ENCODE results near the gene BANP.
"Not testable (repeated sequence)": the region's sequence is repeated elsewhere in the genome, so short reads cannot be mapped to it uniquely, and the experiment has no call there.

BANP gene

DNA sequence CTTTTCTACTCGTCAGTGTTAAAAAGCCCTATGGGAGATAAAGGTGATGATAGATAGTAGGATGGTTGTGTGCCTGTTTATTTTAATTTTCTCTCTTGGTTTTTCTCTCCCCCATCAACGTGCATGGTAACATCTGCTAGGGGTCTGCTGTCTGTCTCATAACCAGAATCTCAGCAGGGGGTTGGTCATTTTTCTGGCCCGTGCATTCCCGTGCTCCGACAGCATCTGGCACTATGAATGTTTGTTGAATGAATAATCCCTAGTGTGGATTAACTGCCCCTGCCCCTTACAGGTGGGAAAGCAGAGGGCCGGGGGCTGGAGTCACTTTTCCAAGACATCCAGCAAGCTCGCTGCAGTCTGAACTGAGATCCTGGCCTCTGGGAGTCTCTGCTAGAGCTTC is 21.2 kb upstream of the BANP start:
- no peak for DNase-seq

DNA sequence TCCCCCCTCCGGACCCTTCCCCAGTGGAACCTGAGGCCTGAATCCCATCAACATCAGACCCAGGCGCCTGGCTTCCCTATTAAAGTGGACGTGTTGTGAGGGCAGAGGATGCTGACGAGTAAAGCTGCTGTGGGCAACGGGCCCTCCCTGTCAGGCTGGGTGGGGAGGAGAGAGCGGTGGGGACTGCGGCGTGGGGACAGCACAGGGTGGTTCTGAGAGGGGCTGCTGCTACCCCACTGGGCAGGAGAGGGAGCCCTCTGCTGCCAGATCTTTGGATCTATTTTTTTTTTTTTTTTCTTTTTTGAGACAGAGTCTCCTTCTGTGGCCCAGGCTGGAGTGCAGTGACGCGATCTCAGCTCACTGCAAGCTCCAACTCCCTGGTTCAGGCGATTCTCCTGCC is 20.8 kb upstream of the BANP start:
- no peak for DNase-seq

DNA sequence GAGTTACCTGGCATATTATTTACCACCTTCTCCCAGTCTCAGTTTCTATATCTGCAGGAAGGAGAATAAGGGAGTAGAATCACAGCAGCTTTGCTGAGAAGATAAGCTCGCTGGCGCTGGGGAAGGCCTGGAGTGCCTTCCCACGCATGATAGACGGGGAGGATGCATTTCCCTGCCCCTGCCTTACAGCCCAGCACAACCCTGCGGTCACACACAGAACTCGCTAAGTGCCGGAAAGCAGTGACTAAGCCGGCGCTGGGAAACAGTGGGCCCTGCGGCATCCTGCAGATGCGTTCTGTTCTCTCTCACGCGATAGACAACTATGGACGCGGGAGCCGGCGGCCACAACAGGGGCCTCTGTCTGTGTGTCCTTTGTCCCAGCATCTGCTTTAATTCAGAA is 19.7 kb upstream of the BANP start:
- DNase-seq, result no peak

DNA sequence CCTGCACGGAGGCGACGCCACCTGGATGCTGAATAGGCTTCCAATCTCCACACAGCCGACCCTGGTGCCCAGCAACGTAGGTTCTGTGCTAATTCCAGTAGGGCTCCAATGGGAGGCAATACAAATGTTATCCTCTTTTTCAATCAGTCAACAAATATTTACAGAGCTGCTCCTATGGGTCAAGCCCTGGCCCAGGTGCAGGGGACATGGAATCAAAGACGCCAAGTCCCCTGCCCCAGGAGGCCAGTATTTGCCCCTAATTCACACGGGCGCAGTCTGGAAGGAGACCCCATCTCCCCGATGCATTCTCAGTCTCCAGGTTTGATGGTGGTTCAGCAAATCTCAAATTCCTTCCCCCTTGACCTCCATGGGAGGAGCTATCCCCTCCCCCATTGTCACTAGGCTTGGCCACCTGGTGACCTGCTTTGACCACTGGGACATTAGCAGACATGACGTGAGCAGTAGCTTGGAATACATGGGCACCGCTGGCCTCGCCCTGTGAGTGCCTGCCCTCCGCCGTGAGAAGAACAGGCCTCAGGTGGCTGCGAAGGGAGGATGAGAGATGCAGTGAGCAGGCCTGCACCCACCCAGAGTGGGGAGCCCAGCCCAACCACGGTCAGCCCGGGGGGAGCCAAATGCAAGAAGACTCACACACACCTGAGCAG is 18.6 kb upstream of the BANP start:
- DNase-seq, result not testable (repeated sequence)

DNA sequence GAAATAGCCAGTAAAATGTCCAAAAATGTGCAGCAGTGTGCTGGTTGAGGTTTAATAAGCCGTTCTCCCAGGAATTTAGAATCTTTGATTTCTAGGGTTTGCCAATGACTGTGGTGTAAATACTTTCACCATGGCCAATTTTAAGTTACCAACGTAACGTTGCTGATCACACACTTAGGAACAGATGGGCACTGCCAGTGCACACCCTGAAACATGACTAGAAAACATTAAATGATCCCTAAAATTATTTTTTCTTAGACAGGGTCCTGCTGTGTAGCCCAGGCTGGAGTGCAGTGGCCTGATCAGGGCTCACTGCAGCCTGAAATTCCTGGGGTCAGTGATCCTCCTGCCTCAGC is 18.1 kb upstream of the BANP start:
- DNase-seq, result no peak

DNA sequence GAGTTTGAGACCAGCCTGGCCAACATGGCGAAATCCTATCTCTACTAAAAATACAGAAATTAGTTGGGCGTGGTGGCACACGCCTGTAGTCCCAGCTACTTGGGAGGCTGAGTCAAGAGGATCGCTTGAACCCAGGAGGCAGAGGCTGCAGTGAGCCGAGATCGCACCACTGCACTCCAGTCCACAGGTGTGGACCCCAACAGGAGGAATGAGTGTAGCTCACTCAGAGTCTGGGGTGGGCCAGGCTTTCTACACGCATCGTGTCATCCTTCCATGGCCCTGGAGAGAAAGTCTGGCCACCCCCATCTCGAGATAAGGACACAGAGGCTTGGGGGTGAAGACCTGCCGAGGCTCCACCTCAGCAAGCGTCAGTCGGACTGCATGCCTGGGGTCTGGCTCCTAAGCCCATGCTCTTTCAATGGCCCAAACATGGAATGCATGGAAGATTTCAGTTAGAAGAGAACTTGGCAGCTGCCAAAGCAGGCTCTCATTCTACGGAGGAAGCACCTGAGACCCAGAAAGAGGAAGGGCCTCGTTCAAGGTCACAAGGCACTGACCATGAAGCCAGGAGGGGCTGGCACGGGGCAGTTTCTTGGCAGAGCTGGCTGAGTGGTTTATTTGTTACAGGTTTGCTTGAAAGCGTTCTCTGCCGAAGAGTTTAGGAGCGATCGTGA is 16.3 kb upstream of the BANP start:
- DNase-seq, result not testable (repeated sequence)

DNA sequence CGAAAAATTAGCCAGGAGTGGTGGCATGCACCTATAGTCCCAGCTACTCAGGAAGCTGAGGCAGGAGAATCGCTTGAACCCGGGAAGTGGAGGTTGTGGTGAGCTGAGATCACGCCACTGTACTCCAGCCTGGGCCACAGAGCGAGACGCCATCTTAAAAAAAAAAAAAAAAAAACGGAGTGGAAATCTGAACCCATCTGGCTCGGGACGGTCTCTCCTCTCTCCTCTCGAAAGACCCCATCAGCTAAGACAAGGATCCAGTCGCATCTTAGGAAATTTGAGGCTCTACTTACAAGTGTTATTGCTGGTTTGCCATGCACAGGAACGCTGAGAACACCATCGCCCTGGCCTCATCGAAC is 15.2 kb upstream of the BANP start:
- not testable (repeated sequence) for DNase-seq

DNA sequence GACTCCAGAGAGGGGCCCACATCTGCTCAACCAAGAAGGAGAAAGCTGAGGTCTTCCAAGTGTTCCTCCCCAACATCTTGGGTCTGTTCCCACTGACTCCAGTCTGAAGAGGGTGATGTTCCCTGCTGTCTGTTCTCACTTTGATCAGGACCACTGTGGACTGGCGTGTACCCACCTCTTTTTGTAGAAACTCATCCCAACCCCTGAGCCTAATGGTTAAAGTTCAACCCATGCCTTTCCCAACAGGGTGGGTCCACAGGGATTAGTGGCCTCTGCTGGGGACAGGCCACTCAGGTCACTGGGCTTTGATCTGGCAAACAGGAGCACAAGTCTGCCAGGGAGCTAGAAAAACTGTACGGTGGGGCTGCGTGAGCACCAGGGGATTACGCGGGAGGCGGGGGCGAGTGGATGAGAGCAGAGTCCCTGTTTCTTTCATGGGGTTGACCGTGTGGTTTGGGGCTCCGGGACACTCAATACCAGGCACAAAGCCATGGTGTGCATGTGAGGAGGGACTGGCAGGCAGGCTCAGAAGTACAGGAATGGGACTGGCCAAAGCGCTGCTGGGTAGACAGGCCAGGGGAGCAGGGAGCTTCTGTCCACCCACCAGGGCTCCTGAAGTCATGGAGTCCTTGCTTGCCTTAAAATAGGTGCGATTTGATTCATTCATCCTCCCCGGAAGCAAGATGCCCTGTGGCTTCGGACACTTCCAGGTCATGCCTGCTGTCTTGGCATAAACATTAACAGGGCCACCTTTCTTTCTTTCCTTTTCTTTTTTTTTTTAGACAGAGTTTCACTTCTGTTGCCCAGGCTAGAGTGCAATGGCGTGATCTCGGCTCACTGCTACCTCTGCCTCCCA is 14.6 kb upstream of the BANP start, which contains the start of gene CA5A:
CA5A (minus strand) TSS at position 155 of the 856 bp plus-strand sequence; CDS start at position 76, 79 bp downstream.
- DNase-seq, result no peak

DNA sequence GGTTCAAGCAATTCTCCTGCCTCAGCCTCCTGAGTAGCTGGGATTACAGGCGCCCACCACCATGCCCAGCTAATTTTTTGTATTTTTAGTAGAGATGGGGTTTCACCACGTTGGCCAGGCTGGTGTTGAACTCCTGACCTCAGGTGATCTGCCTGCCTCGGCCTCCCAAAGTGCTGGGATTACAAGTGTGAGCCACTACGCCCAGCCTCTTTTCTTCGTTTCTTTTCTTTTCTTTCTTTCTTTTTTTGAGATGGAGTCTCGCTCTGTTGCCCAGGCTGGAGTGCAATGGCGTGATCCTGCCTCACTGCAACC is 14.0 kb upstream of the BANP start:
- not testable (repeated sequence) for DNase-seq

DNA sequence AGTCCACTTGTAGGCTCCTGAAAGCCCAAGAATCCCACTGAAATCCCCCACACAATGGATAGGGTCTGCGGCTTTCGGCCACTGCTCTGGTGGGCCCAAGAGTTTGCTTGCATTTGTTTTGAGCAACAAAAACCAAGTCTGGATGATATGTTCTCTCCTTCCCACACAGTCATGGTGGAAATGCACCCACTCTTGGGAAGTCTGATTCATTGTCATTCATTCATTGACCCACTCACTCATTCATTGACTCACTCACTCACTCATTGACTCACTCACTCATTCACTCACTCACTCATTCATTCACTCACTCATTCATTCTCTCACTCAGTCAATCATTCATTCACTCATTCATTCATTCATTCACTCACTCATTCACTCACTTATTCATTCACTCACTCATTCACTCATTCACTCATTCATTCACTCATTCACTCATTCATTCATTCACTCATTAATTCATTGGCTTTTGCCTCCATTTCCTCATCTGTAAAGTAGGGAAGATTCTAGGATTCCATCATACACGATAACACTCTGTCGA is 12.8 kb upstream of the BANP start:
- DNase-seq, result no peak

DNA sequence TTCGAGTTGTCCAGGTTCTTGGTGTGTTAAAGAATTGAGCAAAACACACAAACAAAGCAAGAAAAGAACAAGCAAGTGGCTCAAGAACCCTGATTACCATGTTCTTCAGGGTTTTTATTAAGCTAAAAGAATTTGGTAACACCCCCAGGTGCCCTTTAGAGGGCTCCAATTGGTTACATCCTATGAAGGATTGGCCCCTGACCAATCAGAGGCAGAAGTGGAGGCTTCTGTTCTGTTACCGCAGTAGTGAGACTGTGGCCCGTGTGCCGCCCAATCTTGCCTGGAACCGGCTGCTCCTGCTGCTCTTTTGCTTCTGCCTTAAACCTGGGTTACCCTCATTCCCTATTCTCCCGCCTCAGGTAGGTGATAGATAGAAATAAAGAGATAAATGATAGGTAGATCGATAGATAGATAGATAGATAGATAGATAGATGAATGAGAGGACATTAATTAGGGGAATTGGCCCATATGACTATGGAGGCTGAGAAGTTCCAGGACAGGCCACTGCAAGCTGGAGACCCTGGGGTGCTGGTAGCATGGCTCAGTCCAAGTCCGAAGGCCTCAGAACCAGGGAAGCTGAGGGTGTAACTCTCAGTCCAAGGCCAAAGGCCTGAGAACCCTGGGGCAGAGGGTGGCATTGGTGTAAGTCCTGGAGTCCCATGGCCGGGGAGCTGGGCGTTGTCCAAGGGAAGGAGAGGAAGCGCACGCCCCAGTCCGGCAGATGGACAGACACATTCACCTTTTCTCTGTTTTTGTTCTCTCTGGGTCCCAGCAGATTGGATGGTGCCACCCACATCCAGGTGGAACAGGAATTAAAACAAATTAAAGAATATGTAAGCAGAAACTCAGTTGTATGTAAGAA is 11.4 kb upstream of the BANP start:
- DNase-seq, result no peak

DNA sequence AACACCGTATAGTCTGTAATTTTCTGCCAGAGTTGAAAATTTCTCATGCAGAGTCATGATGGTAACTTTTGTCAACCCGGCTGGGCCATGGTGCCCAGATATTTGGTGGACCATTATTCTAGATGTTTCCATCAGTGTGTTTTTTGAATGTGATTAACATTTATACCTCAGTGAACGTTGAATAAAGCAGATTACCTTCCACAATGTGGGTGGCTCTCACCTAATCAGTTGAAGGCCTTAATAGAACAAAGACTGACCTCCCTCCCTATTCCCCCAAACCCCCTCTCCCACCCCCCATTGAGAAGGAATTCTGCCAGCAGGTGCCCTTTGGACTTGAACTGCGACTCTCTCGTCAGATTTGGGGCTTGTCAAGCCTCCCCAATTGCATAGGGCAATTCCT is 8.6 kb upstream of the BANP start:
- DNase-seq, result no peak

DNA sequence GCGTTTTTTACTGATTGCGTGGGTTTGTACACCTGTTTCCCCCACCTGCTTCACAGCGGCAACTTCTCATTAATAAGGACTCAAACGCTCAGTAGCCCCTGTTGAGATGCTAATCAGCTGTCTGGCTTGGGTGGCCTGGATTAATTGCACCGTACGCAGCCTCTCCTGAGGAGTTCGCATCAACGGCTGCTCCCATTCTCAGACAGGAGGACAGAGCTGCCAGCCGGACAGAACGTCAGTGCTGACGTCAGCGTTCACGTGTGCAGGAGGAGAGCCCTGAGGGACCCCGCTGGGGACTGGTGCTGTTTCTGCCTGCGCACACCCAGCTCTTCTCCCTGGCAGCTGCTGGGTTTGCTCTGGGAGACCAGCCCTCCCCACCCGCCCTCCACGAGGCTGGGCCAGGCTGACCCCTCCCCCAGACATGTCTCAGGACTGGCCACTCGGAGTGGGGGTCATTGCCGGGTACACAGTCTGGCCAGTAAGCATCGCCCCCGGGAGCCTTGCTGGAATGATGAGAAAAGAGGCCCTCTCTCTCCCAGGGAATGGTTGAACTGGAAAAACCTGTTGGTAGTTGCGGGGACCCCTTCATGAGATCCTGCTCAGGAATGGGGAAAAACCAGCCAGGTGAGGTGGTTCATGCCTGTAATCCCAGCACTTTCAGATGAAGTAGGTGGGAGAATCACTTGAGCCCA is 5.7 kb upstream of the BANP start:
- DNase-seq, result peak; percentile 77

DNA sequence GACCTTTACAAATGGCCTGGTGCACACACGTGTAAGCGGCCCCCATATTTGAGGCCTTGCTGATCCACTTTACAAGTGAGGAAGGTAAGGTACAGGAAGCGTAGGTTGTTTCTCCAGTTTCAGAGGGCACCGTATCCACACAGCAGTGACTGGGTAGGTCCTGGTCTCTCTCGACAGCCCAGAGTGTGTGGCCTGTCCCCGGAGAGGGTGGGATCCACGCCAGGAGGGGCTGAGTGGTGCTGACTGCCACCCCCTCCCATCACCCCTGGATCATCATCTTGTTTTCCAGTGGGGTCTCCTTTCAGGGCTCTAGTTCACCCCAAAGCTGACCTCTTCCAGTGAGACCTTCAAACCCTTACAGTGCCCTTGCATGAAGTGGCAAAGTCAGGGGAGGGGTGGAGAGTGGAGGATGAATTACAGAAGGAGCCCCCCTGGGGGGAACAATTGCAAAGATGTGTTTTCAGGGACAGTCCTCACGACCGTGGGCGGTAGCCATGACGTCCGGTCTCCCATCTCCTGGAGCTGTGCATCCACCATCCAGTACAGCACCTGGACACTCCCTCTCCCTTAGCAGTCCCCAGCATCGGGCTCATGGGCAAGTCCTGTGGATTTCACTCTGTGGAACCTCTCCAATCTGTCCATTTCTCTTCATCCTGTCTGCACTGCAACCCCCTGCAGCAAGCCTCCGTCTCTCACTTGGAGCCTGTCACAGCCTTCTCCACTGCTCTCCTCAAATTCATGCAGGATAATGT is 4.5 kb upstream of the BANP start:
- no peak for DNase-seq

DNA sequence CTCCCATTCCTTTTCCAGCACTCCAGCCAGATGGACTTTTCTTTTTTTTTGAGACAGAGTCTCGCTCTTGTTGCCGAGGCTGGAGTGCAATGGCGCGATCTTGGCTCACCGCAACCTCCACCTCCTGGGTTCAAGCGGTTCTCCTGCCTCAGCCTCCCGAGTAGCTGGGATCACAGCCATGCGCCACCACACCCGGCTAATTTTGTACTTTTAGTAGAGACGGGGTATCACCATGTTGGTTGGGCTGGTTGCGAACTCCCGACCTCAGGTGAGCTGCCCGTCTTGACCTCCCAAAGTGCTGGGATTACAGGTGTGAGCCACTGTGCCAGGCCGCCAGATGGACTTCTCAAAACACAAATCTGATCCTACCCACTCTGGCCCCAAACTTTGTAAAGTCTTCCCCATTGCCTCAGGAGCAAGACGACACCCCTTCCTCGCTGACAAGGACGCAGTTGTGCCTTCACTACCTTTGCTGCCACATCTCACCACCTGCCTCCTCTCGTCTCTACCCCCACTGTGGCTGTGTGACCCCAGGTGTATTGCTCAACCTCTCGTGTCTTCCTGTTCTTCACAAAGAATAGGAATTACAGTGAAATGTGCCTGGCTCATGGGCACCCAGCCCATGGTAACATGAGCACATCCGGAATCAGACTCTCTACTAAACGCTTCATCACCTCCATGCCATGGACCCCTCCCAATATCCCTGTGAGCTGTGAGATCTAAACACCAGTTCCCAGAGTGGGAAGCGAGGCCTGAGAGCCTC is 3.7 kb upstream of the BANP start:
- DNase-seq, result no peak

DNA sequence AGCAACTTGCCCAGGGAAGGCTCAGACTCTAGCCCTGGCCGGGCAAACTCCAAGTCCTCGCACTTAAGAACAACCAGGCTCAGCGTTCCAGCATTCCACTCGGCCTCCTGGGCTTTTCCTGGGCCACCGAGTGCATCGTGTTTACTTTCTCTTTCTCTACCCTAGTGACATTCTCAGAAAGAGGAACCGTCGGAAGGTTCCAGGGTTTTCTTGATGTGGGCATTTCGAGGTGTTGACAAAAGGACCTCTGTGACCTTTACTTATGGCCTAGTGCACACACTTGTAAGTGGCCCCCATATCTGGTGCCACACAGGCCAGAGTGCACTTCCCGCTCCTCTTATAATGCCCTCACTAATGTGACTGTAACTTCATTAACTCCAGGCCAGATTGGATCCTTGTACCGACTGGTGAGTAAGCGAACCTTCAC is 3.1 kb upstream of the BANP start:
- DNase-seq, result no peak

DNA sequence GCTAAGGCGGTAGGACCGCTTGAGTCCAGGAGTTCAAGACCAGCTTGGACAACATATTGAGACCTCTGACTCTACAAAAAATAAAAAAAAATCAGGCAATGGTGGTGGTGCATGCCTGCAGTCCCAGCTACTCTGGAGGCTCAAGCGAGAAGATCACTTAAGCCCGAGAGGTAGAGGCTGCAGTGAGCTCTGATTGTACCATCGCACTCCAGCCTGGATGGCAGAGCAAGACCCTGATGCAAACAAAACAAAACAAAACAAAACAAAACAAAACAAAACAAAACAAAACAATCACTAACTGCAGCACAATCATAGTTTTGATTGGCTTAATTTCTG is 2.5 kb upstream of the BANP start:
- no peak for DNase-seq

DNA sequence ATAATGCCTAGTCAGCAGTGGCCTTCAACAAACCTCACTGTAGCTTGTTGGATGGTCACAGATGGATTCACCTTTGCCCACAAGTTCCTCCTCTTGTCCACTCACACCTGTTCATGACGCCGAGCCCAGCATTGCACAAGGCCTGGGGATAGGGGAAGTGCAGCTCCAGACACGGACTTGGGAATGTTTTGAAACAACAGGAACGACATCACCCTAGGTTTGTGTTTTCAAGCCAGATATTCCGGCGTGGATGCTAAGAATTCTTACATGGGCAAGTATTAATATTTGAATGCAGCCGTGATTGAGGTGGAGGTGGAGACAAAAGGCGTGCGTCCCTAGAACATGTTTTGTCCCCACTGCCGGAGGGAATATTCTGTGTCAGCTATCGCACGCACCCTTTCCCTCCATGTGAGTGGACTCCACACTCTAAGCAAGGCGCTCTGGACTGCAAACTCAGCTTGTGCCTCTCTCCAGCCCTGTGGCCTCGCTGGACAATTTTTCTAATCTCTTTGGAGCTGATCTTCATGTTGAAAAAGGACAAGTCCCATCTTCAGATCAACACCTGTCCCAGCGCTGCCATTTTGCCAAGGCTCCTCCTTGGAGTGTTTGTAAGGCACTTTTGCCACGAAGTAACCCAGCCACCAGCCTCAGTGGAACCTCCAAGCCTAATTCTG is 2.0 kb upstream of the BANP start:
- no peak for DNase-seq

DNA sequence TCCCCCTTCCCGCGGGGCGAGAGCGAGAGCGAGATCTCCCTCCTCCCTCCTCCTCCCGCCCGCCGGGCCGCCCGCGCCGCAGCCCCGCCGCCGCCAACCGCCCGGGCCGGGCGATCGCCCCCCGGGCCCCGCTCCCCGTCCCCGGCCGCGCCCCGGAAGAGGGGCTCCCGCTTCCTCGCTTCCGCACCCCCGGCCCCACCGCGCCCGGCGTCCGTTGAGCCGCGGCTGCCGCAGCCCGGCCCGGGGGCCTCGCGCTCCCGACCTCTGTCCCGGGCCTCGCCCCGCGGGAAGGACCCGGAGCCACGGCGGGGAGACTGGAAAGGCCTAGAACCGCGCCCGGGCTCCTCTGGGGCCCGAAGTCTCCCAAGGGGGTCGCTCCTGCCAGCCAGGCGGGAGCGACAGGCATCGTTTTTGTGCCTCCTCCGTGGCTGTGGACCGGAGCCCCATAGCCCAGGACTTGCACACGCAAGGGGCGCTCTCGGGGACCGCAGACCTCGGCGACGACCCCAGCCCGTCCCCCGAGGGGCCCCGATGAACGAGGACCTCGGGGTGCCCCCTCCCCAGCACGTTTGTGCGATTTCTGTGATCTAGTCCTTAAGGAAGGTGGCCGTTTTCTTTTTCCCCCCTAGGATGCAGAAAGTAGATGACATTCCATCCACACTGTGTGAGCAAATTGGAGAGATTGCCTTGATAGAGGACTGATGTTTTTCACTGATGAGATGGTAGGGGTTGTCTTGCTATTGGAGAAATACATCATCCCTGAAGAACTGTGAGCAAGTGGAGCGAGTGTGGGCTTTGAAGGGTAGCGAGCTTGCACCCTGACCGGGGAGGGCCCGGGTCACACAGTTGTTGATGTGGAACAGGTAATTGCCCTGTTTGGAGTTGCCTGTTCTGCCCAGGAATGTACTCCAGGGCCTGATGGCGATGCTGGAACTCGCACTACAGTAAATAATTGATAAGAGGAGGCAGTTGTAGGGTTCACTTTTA is 611 bp downstream of the BANP start:
- DNase-seq, result no peak

Measured in NCI-H2227 treated with DMSO at 0.1 percent for 48 hours (cell line).